K562 (cell line): ENCODE measurements around the gene NRROS.

Experiments
- CHD2 ChIP-seq: IDR thresholded peaks from 2 replicates; pipeline ENCODE4 v1.6.1; 2011; ENCODE audit warnings: low read depth, low read length
- CTCF ChIP-seq, 3 experiments: IDR thresholded peaks in 2 of 3; conservative IDR thresholded peaks in 1 of 3; 2 replicates each; pipeline ENCODE4 v1.5.1; 2011 to 2012; ENCODE audit warnings: low read length in 3 of 3, mild to moderate bottlenecking in 3 of 3, control low read depth in 2 of 3, improper control_type of control experiment in 1 of 3, inconsistent platforms in 1 of 3, low read depth in 1 of 3, mixed read lengths in 1 of 3, moderate library complexity in 1 of 3; ENCODE audit not compliant: insufficient read depth in 2 of 3
- ZNF311 ChIP-seq: fragments of 250-450 bp; sonication (Bioruptor Pico); IDR thresholded peaks from 2 replicates; pipeline ENCODE4 v1.4.0; 2020; ENCODE audit warnings: mild to moderate bottlenecking, moderate library complexity

DNA sequence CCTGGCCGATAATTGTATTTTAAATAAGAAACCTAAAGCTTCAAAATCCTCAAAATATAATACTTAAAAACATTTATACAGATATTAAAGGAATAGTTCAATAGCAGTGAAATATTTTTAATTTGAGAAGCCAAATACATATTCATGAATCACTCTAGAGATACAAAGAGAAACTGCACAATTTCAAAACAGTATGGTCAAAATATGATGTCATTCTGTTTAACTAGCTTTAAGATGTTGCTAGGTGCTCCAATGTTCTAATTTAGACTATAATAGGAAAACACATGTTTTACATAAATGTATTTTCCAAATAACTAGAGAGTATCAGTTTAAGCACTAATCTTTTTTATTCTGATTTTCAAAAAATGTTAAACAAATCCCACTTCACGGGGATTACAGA lies 10.3 kb upstream of the NRROS start:
- no peak for TF ChIP-seq CTCF (IDR thresholded peaks at IDR 0.05 in 2 of 3, conservative IDR thresholded peaks at IDR 0.05 in 1 of 3; ENCODE audit: insufficient read depth in 2 of 3, low read depth in 1 of 3, low read length in 3 of 3)
- no peak for TF ChIP-seq CHD2
- TF ChIP-seq ZNF311 (CRISPR knock-in tag), result no peak
